HEK293 (cell line): ENCODE data around the gene CMTM4.

Experiments
- BCL11A ChIP-seq: fragments of 450-650 bp; formaldehyde crosslinking; IDR thresholded peaks from 2 replicates; pipeline ENCODE4 v1.5.1; 2016; ENCODE audit warnings: low read depth, missing biosample characterization, missing genetic modification characterization
- GLIS2 ChIP-seq: fragments of 450-650 bp; formaldehyde crosslinking; IDR thresholded peaks from 2 replicates; pipeline ENCODE4 v1.5.1; 2016; ENCODE audit warnings: missing biosample characterization, missing genetic modification characterization
- PRDM1 ChIP-seq: fragments of 450-650 bp; formaldehyde crosslinking; IDR thresholded peaks from 2 replicates; pipeline ENCODE4; 2016; ENCODE audit warnings: missing biosample characterization, missing genetic modification characterization
- SALL2 ChIP-seq: fragments of 450-650 bp; formaldehyde crosslinking; IDR thresholded peaks from 2 replicates; pipeline ENCODE4 v1.5.0; 2017; ENCODE audit warnings: missing biosample characterization, mild to moderate bottlenecking, missing genetic modification characterization, borderline replicate concordance
- SCRT1 ChIP-seq: fragments of 450-650 bp; formaldehyde crosslinking; IDR thresholded peaks from 2 replicates; pipeline ENCODE4 v1.5.1; 2016; ENCODE audit warnings: missing biosample characterization, missing genetic modification characterization, borderline replicate concordance
- YY1 ChIP-seq: fragments of 450-650 bp; formaldehyde crosslinking; IDR thresholded peaks from 2 replicates; pipeline ENCODE4 v1.5.1; 2018; ENCODE audit warnings: missing biosample characterization, missing genetic modification characterization
- ZBTB21 ChIP-seq: fragments of 450-650 bp; formaldehyde crosslinking; IDR thresholded peaks from 2 replicates; pipeline ENCODE4 v1.5.1; 2017; ENCODE audit warnings: missing biosample characterization, missing genetic modification characterization
- ZFP3 ChIP-seq: fragments of 450-650 bp; formaldehyde crosslinking; IDR thresholded peaks from 2 replicates; pipeline ENCODE4 v1.5.1; 2016; ENCODE audit warnings: low read depth, missing biosample characterization, missing genetic modification characterization
- ZNF132 ChIP-seq: fragments of 450-650 bp; formaldehyde crosslinking; IDR thresholded peaks from 2 replicates; pipeline ENCODE4 v1.5.1; 2017; ENCODE audit warnings: missing biosample characterization, missing genetic modification characterization, borderline replicate concordance
- ZNF146 ChIP-seq: fragments of 450-650 bp; formaldehyde crosslinking; IDR thresholded peaks from 2 replicates; pipeline ENCODE4 v1.5.1; 2016; ENCODE audit warnings: missing biosample characterization, missing genetic modification characterization
- ZNF157 ChIP-seq: fragments of 450-650 bp; formaldehyde crosslinking; IDR thresholded peaks from 2 replicates; pipeline ENCODE4 v1.5.1; 2016; ENCODE audit warnings: missing biosample characterization, missing genetic modification characterization
- ZNF2 ChIP-seq: fragments of 450-650 bp; formaldehyde crosslinking; IDR thresholded peaks from 2 replicates; pipeline ENCODE4 v1.5.1; 2016; ENCODE audit warnings: missing biosample characterization, missing genetic modification characterization
- ZNF335 ChIP-seq: fragments of 450-650 bp; formaldehyde crosslinking; conservative IDR thresholded peaks from 2 replicates; pipeline ENCODE4 v1.5.1; 2016; ENCODE audit warnings: missing biosample characterization, missing genetic modification characterization
- ZNF426 ChIP-seq: fragments of 450-650 bp; formaldehyde crosslinking; IDR thresholded peaks from 2 replicates; pipeline ENCODE4 v1.5.1; 2017; ENCODE audit warnings: missing biosample characterization, missing genetic modification characterization, mild to moderate bottlenecking, inconsistent platforms, moderate library complexity
- ZNF510 ChIP-seq: fragments of 450-650 bp; formaldehyde crosslinking; IDR thresholded peaks from 2 replicates; pipeline ENCODE4 v1.5.1; 2018; ENCODE audit warnings: mild to moderate bottlenecking, missing genetic modification characterization, missing biosample characterization; ENCODE audit not compliant: insufficient replicate concordance
- ZNF558 ChIP-seq: fragments of 450-650 bp; formaldehyde crosslinking; IDR thresholded peaks from 2 replicates; pipeline ENCODE4 v1.5.1; 2016; ENCODE audit warnings: missing biosample characterization, missing genetic modification characterization
- ZNF596 ChIP-seq: fragments of 450-650 bp; IDR thresholded peaks from 2 replicates; pipeline ENCODE4 v1.5.0; 2018; ENCODE audit warnings: missing biosample characterization, mild to moderate bottlenecking, missing genetic modification characterization, moderate library complexity
- ZNF670 ChIP-seq: fragments of 450-650 bp; formaldehyde crosslinking; IDR thresholded peaks from 2 replicates; pipeline ENCODE4 v1.5.1; 2016; ENCODE audit warnings: missing biosample characterization, missing genetic modification characterization, low read depth
- ZSCAN23 ChIP-seq: fragments of 450-650 bp; formaldehyde crosslinking; IDR thresholded peaks from 2 replicates; pipeline ENCODE4 v1.5.1; 2016; ENCODE audit warnings: missing biosample characterization, missing genetic modification characterization
- TF ChIP-seq, protein P1 (sequence below): fragments of 450-650 bp; formaldehyde crosslinking; IDR thresholded peaks from 2 replicates; pipeline ENCODE4 v1.5.1; 2016; ENCODE audit warnings: missing biosample characterization, missing genetic modification characterization, borderline replicate concordance
- TF ChIP-seq, protein P2 (sequence below): fragments of 450-650 bp; formaldehyde crosslinking; IDR thresholded peaks from 2 replicates; pipeline ENCODE4 v1.5.1; 2016; ENCODE audit warnings: missing biosample characterization, missing genetic modification characterization
- TF ChIP-seq, protein P3 (sequence below): fragments of 450-650 bp; formaldehyde crosslinking; IDR thresholded peaks from 2 replicates; pipeline ENCODE4 v1.5.1; 2016; ENCODE audit warnings: missing biosample characterization, missing genetic modification characterization
- TF ChIP-seq, protein P4 (sequence below): fragments of 450-650 bp; formaldehyde crosslinking; IDR thresholded peaks from 2 replicates; pipeline ENCODE4 v1.5.1; 2016; ENCODE audit warnings: missing biosample characterization, missing genetic modification characterization

CMTM4 gene

DNA sequence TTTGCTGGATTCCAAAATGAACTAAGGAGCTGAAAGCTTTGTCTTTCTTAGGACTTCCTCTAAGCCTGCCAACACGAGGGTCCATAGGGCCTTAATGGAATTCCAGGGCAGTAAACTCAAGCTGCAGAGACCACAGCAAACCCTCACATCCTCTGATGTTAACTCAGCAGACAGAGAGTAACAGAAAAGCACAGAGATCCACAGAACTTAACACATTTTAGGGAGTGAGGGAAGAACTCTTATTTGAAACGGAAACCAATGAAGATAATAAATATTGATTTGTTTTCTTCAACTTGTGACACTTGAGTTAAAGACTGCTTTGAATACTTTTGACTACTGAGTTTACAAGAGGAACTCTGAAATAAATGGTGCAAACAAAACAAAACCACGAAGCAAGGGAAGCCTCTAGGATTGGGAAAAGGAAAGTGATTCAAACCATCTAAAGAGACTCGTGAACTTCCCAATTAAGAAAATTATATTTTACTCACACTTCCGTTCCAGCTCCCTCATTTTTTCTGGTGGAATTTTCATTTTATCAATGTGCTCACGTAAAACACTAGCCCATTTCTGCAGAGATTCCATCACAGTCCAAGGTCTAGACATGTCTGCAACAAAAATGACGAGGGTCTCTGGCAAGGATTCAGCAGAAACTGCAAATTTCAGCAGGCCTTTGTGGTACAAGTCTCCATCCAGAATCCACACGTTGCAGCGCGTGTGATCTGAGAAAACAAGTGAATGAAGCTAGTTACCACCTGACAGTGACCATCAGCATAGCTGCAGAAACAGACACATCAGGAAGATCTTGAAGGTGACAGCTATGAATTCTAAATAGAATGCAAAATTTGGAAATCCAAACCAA, 45.6 kb upstream of the CMTM4 start (continued):
- TF ChIP-seq, protein P1, sequence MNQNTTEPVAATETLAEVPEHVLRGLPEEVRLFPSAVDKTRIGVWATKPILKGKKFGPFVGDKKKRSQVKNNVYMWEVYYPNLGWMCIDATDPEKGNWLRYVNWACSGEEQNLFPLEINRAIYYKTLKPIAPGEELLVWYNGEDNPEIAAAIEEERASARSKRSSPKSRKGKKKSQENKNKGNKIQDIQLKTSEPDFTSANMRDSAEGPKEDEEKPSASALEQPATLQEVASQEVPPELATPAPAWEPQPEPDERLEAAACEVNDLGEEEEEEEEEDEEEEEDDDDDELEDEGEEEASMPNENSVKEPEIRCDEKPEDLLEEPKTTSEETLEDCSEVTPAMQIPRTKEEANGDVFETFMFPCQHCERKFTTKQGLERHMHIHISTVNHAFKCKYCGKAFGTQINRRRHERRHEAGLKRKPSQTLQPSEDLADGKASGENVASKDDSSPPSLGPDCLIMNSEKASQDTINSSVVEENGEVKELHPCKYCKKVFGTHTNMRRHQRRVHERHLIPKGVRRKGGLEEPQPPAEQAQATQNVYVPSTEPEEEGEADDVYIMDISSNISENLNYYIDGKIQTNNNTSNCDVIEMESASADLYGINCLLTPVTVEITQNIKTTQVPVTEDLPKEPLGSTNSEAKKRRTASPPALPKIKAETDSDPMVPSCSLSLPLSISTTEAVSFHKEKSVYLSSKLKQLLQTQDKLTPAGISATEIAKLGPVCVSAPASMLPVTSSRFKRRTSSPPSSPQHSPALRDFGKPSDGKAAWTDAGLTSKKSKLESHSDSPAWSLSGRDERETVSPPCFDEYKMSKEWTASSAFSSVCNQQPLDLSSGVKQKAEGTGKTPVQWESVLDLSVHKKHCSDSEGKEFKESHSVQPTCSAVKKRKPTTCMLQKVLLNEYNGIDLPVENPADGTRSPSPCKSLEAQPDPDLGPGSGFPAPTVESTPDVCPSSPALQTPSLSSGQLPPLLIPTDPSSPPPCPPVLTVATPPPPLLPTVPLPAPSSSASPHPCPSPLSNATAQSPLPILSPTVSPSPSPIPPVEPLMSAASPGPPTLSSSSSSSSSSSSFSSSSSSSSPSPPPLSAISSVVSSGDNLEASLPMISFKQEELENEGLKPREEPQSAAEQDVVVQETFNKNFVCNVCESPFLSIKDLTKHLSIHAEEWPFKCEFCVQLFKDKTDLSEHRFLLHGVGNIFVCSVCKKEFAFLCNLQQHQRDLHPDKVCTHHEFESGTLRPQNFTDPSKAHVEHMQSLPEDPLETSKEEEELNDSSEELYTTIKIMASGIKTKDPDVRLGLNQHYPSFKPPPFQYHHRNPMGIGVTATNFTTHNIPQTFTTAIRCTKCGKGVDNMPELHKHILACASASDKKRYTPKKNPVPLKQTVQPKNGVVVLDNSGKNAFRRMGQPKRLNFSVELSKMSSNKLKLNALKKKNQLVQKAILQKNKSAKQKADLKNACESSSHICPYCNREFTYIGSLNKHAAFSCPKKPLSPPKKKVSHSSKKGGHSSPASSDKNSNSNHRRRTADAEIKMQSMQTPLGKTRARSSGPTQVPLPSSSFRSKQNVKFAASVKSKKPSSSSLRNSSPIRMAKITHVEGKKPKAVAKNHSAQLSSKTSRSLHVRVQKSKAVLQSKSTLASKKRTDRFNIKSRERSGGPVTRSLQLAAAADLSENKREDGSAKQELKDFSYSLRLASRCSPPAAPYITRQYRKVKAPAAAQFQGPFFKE (tag by site-specific recombination): no peak
- TF ChIP-seq, protein P2, sequence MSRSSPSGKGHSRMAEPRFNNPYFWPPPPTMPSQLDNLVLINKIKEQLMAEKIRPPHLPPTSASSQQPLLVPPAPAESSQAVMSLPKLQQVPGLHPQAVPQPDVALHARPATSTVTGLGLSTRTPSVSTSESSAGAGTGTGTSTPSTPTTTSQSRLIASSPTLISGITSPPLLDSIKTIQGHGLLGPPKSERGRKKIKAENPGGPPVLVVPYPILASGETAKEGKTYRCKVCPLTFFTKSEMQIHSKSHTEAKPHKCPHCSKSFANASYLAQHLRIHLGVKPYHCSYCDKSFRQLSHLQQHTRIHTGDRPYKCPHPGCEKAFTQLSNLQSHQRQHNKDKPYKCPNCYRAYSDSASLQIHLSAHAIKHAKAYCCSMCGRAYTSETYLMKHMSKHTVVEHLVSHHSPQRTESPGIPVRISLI (tag by site-specific recombination): 0 out of 2 replicates have a peak, but pooled peaks have one; percentile 50
- no peak for TF ChIP-seq ZNF426 (tag by site-specific recombination)
- no peak for TF ChIP-seq ZSCAN23
- no peak for TF ChIP-seq ZNF596 (tag by site-specific recombination)
- no peak for TF ChIP-seq BCL11A
- no peak for TF ChIP-seq ZFP3 (tag by site-specific recombination)
- no peak for TF ChIP-seq ZNF132 (tag by site-specific recombination)
- no peak for TF ChIP-seq SALL2
- no peak for TF ChIP-seq ZNF558 (tag by site-specific recombination)
- no peak for TF ChIP-seq ZBTB21 (tag by site-specific recombination)
- no peak for TF ChIP-seq ZNF157 (tag by site-specific recombination)
- TF ChIP-seq ZNF146: no peak
- no peak for TF ChIP-seq ZNF670
- TF ChIP-seq PRDM1 (tag by site-specific recombination): 0 out of 2 replicates have a peak, but pooled peaks have one; percentile 2
- TF ChIP-seq ZNF335 (tag by site-specific recombination): 0 out of 2 replicates have a peak, but pooled peaks have one; percentile 33
- no peak for TF ChIP-seq ZNF2 (tag by site-specific recombination)
- TF ChIP-seq, protein P3, sequence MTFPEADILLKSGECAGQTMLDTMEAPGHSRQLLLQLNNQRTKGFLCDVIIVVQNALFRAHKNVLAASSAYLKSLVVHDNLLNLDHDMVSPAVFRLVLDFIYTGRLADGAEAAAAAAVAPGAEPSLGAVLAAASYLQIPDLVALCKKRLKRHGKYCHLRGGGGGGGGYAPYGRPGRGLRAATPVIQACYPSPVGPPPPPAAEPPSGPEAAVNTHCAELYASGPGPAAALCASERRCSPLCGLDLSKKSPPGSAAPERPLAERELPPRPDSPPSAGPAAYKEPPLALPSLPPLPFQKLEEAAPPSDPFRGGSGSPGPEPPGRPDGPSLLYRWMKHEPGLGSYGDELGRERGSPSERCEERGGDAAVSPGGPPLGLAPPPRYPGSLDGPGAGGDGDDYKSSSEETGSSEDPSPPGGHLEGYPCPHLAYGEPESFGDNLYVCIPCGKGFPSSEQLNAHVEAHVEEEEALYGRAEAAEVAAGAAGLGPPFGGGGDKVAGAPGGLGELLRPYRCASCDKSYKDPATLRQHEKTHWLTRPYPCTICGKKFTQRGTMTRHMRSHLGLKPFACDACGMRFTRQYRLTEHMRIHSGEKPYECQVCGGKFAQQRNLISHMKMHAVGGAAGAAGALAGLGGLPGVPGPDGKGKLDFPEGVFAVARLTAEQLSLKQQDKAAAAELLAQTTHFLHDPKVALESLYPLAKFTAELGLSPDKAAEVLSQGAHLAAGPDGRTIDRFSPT (tag by site-specific recombination): no peak
- TF ChIP-seq GLIS2 (tag by site-specific recombination): no peak
- peak; percentile 26 for TF ChIP-seq ZNF510 (tag by site-specific recombination)
- no peak for TF ChIP-seq YY1
- no peak for TF ChIP-seq SCRT1 (tag by site-specific recombination)
- TF ChIP-seq, protein P4, sequence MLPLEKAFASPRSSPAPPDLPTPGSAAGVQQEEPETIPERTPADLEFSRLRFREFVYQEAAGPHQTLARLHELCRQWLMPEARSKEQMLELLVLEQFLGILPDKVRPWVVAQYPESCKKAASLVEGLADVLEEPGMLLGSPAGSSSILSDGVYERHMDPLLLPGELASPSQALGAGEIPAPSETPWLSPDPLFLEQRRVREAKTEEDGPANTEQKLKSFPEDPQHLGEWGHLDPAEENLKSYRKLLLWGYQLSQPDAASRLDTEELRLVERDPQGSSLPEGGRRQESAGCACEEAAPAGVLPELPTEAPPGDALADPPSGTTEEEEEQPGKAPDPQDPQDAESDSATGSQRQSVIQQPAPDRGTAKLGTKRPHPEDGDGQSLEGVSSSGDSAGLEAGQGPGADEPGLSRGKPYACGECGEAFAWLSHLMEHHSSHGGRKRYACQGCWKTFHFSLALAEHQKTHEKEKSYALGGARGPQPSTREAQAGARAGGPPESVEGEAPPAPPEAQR (tag by site-specific recombination): no peak
- TF ChIP-seq, all 188 proteins: peak for 5
